Spleen (tissue), 11 donors: Measurements from ENCODE around the gene MYL6B. TPM values are rescaled to one million over a fixed set of nuclear protein-coding genes. Genes with fewer than 3 reads are reported as not detected.

ENCODE experiments used
- DNase-seq: peaks from one replicate; pipeline ENCODE4 v3.0.0-alpha.2; 2020
- H3K27ac ChIP-seq, 8 donors: fragments of 200-600 bp; sonication (generic) in 7 of 8; 1 replicate in 4 of 8; 2 replicates in 4 of 8; pipeline versions ENCODE4 v1.5.0 to v1.8.0; 2016 to 2021; ENCODE audit warnings: inconsistent platforms in 4 of 8, mild to moderate bottlenecking in 4 of 8, moderate library complexity in 1 of 8
- H3K27me3 ChIP-seq, 7 donors: fragments of 200-600 bp; sonication (generic) in 6 of 7; replicated peaks in 1 of 7; 1 replicate in 4 of 7; 2 replicates in 3 of 7; pipeline versions ENCODE4 v1.5.0 to v1.8.0; 2016 to 2021; ENCODE audit warnings: inconsistent platforms in 3 of 7, mild to moderate bottlenecking in 1 of 7
- H3K36me3 ChIP-seq, 6 donors: fragments of 200-600 bp; sonication (generic) in 5 of 6; 1 replicate in 4 of 6; 2 replicates in 2 of 6; pipeline versions ENCODE4 v1.5.0 to v1.8.0; 2016 to 2021; ENCODE audit warnings: inconsistent platforms in 2 of 6
- H3K4me1 ChIP-seq, 6 donors: fragments of 200-600 bp; sonication (generic) in 5 of 6; 1 replicate in 3 of 6; 2 replicates in 3 of 6; pipeline versions ENCODE4 v1.5.0 to v1.8.0; 2016 to 2021; ENCODE audit warnings: inconsistent platforms in 3 of 6
- H3K4me3 ChIP-seq, 8 donors: fragments of 200-600 bp; sonication (generic) in 7 of 8; 1 replicate in 4 of 8; 2 replicates in 4 of 8; pipeline versions ENCODE4 v1.5.0 to v1.8.0; 2016 to 2021; ENCODE audit warnings: inconsistent platforms in 4 of 8, mild to moderate bottlenecking in 4 of 8, moderate library complexity in 2 of 8
- H3K9me3 ChIP-seq, 8 donors: fragments of 200-600 bp; sonication (generic) in 7 of 8; 1 replicate in 4 of 8; 2 replicates in 4 of 8; pipeline versions ENCODE4 v1.5.0 to v1.8.0; 2016 to 2021; ENCODE audit warnings: inconsistent platforms in 4 of 8
- POLR2A ChIP-seq, 3 donors: fragments of 450-650 bp; IDR thresholded peaks; one replicate each; pipeline ENCODE4 v1.5.1; 2017; ENCODE audit warnings: antibody characterized with exemption in 3 of 3, mild to moderate bottlenecking in 1 of 3
- POLR2AphosphoS5 ChIP-seq, 3 donors: sonication (generic); formaldehyde crosslinking; IDR thresholded peaks; one replicate each; pipeline ENCODE4 v1.5.1; 2017; ENCODE audit warnings: antibody characterized with exemption in 3 of 3
- WGBS, 5 donors: extraction: QIAGEN DNeasy Blood & Tissue Kit in 3 of 5; methylation state at CpG; one replicate each; pipeline versions ENCODE4 v1.1.5 to v1.1.7; 2013 to 2018; 5-methylcytosine and 5-hydroxymethylcytosine counted together
- intact Hi-C: fragments of 100-400 bp; cut with DNase I; formaldehyde crosslinking; loops from one replicate; pipeline ENCODE4 v1.15.0; 2023; ENCODE audit warnings: low total_unique reads
- polyA plus RNA-seq, 3 donors: library from polyadenylated mRNA; stranded (reverse); fragments of 200-250 nt; gene quantifications; one replicate each; pipeline ENCODE4 v1.2.1, GENCODE V29; 2013
- total RNA-seq, 7 donors: library from RNA; depleted of rRNA in 3 of 7; stranded (reverse); fragments of >200 nt in 3 of 7; fragmentation: NEBNext Ultra II Directional in 4 of 7; extraction: Animal tissue kit (Norgen Biotek cat#: 25700) in 4 of 7; gene quantifications; one replicate each; pipeline versions ENCODE4 v1.1.0 to v1.2.1, GENCODE V29; 2016 to 2021
- TF ChIP-seq, protein P1 (sequence below), 11 experiments: fragments of 200-600 bp in 7 of 11; fragments of 450-650 bp in 4 of 11; sonication (generic) in 4 of 11; IDR thresholded peaks in 8 of 11; conservative IDR thresholded peaks in 3 of 11; 1 replicate in 7 of 11; 2 replicates in 4 of 11; pipeline versions ENCODE4 v1.4.0 to v1.8.0; 2016 to 2021; ENCODE audit warnings: antibody characterized with exemption in 11 of 11, inconsistent platforms in 4 of 11, mild to moderate bottlenecking in 1 of 11
- donor health status: healthy with polysubstance abuse.
- donor health status: DM: no; HTN: no; CAD: no; lungs with moderate emphysema.
- donor health status: DM: no; HTN: no; CAD: no.
- donor health status: Bipolar disorder and iron deficiency.
- donor health status: healthy.
- donor health status: DM: no; HTN: no; CAD: no.
- donor health status: DM: yes; HTN: yes; CAD: no.

MYL6B gene
- total and polyA plus RNA-seq, 10 donors = 17.1 to 101 (median 40.4) TPM

DNA sequence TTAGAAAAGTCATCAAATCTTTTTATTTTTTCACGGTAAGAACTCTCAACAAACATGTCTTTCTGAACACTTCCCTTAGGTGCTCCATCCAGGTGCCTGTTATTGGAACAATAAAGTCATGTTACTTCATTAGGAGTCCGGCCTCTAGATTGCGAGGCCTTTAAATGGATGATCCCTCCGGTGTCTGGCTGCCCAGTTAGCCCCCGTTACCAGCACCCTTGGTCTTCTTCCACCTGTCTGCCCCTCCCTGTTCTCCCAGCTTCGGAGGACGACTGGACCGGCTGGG, 48.6 kb upstream of the MYL6B start:
- Histone ChIP-seq H3K9me3 (no peaks in the 10 kb centered on the region), H3K4me1 (peaks cover 19 to 49% (median 38%) of the 10 kb centered on the region in 6 donors), H3K36me3 (peaks cover 0 to 27% (median 23%) of the 10 kb centered on the region in 6 donors), H3K27me3 (no peaks in the 10 kb centered on the region), H3K4me3 (peak overlapping the region; percentile 80 to 93 (median 88)), H3K27ac (peak overlapping the region; percentile 83 to 94 (median 88))
- 2 to 4% (median 3%) methylated on average over 7 to 8 of the region's 8 CpGs for whole genome bisulfite sequencing, 5 donors
- TF ChIP-seq, protein P1, sequence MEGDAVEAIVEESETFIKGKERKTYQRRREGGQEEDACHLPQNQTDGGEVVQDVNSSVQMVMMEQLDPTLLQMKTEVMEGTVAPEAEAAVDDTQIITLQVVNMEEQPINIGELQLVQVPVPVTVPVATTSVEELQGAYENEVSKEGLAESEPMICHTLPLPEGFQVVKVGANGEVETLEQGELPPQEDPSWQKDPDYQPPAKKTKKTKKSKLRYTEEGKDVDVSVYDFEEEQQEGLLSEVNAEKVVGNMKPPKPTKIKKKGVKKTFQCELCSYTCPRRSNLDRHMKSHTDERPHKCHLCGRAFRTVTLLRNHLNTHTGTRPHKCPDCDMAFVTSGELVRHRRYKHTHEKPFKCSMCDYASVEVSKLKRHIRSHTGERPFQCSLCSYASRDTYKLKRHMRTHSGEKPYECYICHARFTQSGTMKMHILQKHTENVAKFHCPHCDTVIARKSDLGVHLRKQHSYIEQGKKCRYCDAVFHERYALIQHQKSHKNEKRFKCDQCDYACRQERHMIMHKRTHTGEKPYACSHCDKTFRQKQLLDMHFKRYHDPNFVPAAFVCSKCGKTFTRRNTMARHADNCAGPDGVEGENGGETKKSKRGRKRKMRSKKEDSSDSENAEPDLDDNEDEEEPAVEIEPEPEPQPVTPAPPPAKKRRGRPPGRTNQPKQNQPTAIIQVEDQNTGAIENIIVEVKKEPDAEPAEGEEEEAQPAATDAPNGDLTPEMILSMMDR (IDR thresholded peaks at IDR 0.05 in 8 of 11, conservative IDR thresholded peaks at IDR 0.05 in 3 of 11) = no peak
- TF ChIP-seq POLR2A (IDR thresholded peaks at IDR 0.05) = no peak
- no peak for TF ChIP-seq POLR2AphosphoS5 (IDR thresholded peaks at IDR 0.05)
- no peak for DNase-seq
- intact Hi-C loops = loop anchor here (2.0 kb wide), 1 partner anchor 57 kb away; no protein-coding TSS in a partner anchor

DNA sequence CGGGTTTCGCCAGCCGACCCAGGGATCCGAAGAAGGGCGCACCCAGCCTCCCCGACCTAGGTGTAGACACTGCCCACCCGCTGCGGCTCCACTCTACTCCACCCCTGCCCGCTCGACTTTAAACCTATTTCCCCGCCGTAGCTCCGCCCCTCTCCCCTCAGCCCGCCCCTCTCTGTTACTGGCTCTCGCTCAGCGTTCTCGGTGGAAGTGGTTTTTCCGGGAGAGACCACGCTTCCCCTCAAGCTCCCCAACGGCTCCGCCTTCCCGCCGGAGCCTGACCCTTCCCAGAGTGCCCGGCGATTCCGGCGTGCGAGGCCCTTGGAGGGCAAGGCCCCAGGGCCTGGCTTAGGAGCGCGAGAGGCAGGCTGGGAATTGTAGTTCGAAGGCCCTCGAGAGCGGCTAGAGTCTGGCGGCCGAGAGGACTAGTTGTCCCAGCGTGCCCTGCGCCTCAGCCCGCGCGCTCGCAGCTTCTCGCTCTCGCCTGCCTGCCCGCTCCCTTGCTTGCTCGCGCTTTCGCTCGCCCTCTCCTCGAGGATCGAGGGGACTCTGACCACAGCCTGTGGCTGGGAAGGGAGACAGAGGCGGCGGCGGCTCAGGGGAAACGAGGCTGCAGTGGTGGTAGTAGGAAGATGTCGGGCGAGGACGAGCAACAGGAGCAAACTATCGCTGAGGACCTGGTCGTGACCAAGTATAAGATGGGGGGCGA, 48.1 kb upstream of the MYL6B start, which contains the start of gene PA2G4:
TSS of gene PA2G4 (plus strand) at position 451 of the 706 bp plus-strand sequence. CDS start at position 630, 179 bp downstream.
- H3K27me3 ChIP-seq = no peaks in the 10 kb centered on the region
- peaks cover 19 to 49% (median 38%) of the 10 kb centered on the region in 6 donors for H3K4me1 ChIP-seq
- TF ChIP-seq, protein P1 (IDR thresholded peaks at IDR 0.05 in 8 of 11, conservative IDR thresholded peaks at IDR 0.05 in 3 of 11) = peak in 2 of 11 experiments; percentile 15 to 19
- TF ChIP-seq POLR2A (IDR thresholded peaks at IDR 0.05) = peak; percentile 13 to 92 (median 82)
- peak; percentile 99 to 100 (median 99) for TF ChIP-seq POLR2AphosphoS5 (IDR thresholded peaks at IDR 0.05)
- H3K27ac ChIP-seq = peak within 1 kb of the TSS; percentile 83 to 94 (median 88)
- intact Hi-C loops = loop anchor here (2.0 kb wide), 1 partner anchor 57 kb away; no protein-coding TSS in a partner anchor
- H3K9me3 ChIP-seq = no peaks in the 10 kb centered on the region
- peaks cover 0 to 32% (median 28%) of the 10 kb centered on the region in 6 donors for H3K36me3 ChIP-seq
- DNase-seq = peak; percentile 100
- peak within 1 kb of the TSS; percentile 80 to 93 (median 88) for H3K4me3 ChIP-seq
- 0 to 1% (median 0%) methylated on average over 44 to 60 of the region's 60 CpGs for WGBS, 5 donors

GRCh38 chr12:56104815-56105608, 47.4 kb upstream of the MYL6B start:
- intact Hi-C loops = loop anchor here (2.0 kb wide), 1 partner anchor 58 kb away; no protein-coding TSS in a partner anchor
- H3K36me3 ChIP-seq = peaks cover 0 to 39% (median 35%) of the 10 kb centered on the region in 6 donors
- no peak for TF ChIP-seq POLR2AphosphoS5 (IDR thresholded peaks at IDR 0.05)
- no peak for TF ChIP-seq POLR2A (IDR thresholded peaks at IDR 0.05)
- TF ChIP-seq, protein P1 (IDR thresholded peaks at IDR 0.05 in 8 of 11, conservative IDR thresholded peaks at IDR 0.05 in 3 of 11) = no peak
- H3K9me3 ChIP-seq = no peaks in the 10 kb centered on the region
- H3K4me1 ChIP-seq = peaks cover 19 to 49% (median 38%) of the 10 kb centered on the region in 6 donors
- H3K27ac ChIP-seq = peak overlapping the region; percentile 83 to 94 (median 88)
- WGBS, 5 donors = 1 to 2% (median 1%) methylated on average over 39 to 40 of the region's 40 CpGs
- peak; percentile 82 for DNase-seq
- peak overlapping the region; percentile 80 to 93 (median 88) for H3K4me3 ChIP-seq
- no peaks in the 10 kb centered on the region for H3K27me3 ChIP-seq
